Central memory CD8-positive, alpha-beta T cell (primary cell): ENCODE results near the gene AKT3.

Source experiments
- ATAC-seq: fragments of 150-1000 bp; cut with Tn5 transposase; replicated peaks from 2 replicates; pipeline ENCODE4 v1.10.0; 2022; ENCODE audit warnings: mild to moderate bottlenecking, moderate FRiP score, moderate number of reproducible peaks; ENCODE audit not compliant: poor library complexity, severe bottlenecking; ENCODE audit errors: extremely low read depth
- DNase-seq, 2 donors: peaks; one replicate each; pipeline ENCODE4 v3.0.0; 2021; ENCODE audit warnings: low spot score in 2 of 2
- H3K27ac Mint-ChIP-seq: one replicate; pipeline ENCODE4 v1.8.0; 2022; ENCODE audit warnings: low read depth, mild to moderate bottlenecking, moderate library complexity, mixed read lengths
- H3K27me3 Mint-ChIP-seq: one replicate; pipeline ENCODE4 v1.8.0; 2022; ENCODE audit warnings: mixed read lengths
- H3K36me3 Mint-ChIP-seq: one replicate; pipeline ENCODE4 v1.8.0; 2022; ENCODE audit warnings: mild to moderate bottlenecking, moderate library complexity, mixed read lengths; ENCODE audit not compliant: insufficient read depth
- H3K4me1 Mint-ChIP-seq: one replicate; pipeline ENCODE4 v1.8.0; 2022; ENCODE audit warnings: mixed read lengths
- H3K4me3 Mint-ChIP-seq: one replicate; pipeline ENCODE4 v1.8.0; 2022; ENCODE audit warnings: mild to moderate bottlenecking, moderate library complexity, mixed read lengths
- H3K9me3 Mint-ChIP-seq: one replicate; pipeline ENCODE4 v1.8.0; 2022; ENCODE audit warnings: mixed read lengths

Gene AKT3

GRCh38 chr1:243563732-243564131, 286.3 kb downstream of the AKT3 start:
- Mint-ChIP-seq H3K4me3 (no peak overlapping the region), H3K9me3 (peaks cover 8% of the 10 kb centered on the region), H3K27ac (no peak overlapping the region), H3K27me3 (no peaks in the 10 kb centered on the region), H3K36me3 (peaks cover 19% of the 10 kb centered on the region), H3K4me1 (peaks cover 8% of the 10 kb centered on the region)
- DNase-seq = no peak
- ATAC-seq = no peak

GRCh38 chr1:243562473-243562872, 287.6 kb downstream of the AKT3 start:
- peaks cover 17% of the 10 kb centered on the region for H3K36me3 Mint-ChIP-seq

DNA sequence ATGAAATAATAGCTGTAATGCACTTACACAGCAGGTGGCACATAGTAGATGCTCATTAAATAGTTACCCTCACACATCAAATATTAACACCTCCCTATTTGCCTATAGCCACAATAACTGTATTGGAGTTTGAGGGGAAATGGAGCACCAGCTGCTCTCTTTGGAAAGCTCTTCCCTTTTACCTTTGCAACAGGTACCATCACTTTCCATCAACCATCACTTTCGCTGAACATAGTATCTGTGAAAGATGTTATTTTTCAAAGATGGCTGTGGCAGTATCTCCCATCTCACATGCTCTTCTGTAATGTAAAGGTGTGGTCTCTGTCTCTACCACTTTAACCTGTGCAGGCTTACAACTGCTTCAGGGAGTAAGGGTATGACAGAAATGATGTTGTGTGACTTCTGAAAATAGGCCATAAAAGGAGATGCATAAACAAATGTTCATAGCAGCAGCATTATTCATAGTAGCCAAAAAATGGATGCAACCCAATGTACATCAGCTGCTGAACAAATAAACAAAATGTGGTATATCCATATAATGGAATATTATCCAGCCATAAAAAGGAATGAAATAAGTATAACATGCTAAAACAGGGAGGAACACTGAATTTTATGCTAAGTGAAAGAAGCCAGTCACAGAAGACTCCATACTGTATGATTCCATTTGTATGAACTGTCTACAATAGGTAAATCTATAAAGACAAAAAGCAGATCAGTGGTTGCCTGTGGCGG, 288.3 kb downstream of the AKT3 start:
- Mint-ChIP-seq H3K4me1 (peaks cover 8% of the 10 kb centered on the region), H3K4me3 (no peak overlapping the region), H3K36me3 (peaks cover 17% of the 10 kb centered on the region), H3K9me3 (peaks cover 8% of the 10 kb centered on the region), H3K27me3 (no peaks in the 10 kb centered on the region), H3K27ac (no peak overlapping the region)
- DNase-seq (no peak), ATAC-seq (no peak)

More at GRCh38 chr1:243562473-243562872, 287.6 kb downstream of the AKT3 start:
- no peak overlapping the region for H3K27ac Mint-ChIP-seq
- ATAC-seq (no peak), DNase-seq (no peak)
- peaks cover 8% of the 10 kb centered on the region for H3K4me1 Mint-ChIP-seq
- no peaks in the 10 kb centered on the region for H3K27me3 Mint-ChIP-seq
- H3K9me3 Mint-ChIP-seq = peaks cover 8% of the 10 kb centered on the region
- H3K4me3 Mint-ChIP-seq = no peak overlapping the region

DNA sequence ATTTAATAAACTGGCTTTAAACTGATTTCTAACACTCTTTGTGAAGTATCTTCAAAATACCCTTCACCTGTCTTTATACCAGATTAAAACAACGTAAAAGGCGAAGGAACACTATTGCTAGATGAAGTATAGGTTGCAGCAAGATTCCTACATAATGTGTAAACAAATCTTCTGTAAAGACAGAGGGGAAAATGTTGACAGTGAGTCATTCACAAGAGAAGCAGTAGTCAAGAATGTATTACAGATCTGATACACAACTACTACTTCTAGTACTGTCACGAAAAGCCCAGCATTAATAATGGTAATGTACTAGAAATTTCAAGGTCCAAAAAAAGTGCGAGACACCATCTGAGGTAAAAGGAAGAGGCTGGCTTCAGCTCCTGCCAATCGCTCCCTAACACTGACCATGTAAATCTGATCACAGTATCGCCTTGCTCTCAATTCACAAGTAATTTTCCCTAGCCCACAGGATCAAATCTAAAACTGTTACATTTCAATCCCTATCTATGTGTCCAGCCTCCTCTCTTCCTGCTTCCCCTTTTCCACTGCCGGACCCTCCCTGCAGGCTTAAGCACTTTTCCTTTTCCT, 290.4 kb downstream of the AKT3 start:
- peak overlapping the region; percentile 30 for H3K27ac Mint-ChIP-seq
- H3K4me1 Mint-ChIP-seq = peaks cover 8% of the 10 kb centered on the region

GRCh38 chr1:243558576-243558975, 291.5 kb downstream of the AKT3 start:
- no peak for DNase-seq
- peaks cover 8% of the 10 kb centered on the region for H3K4me1 Mint-ChIP-seq
- ATAC-seq = no peak
- peaks cover 15% of the 10 kb centered on the region for H3K36me3 Mint-ChIP-seq
- H3K4me3 Mint-ChIP-seq = no peak overlapping the region
- no peaks in the 10 kb centered on the region for H3K27me3 Mint-ChIP-seq
- peaks cover 8% of the 10 kb centered on the region for H3K9me3 Mint-ChIP-seq
- no peak overlapping the region for H3K27ac Mint-ChIP-seq

More for the DNA sequence above, 290.4 kb downstream of the AKT3 start:
- H3K9me3 Mint-ChIP-seq = peaks cover 8% of the 10 kb centered on the region
- H3K36me3 Mint-ChIP-seq = peaks cover 17% of the 10 kb centered on the region
- no peak for DNase-seq
- no peaks in the 10 kb centered on the region for H3K27me3 Mint-ChIP-seq
- no peak overlapping the region for H3K4me3 Mint-ChIP-seq
- no peak for ATAC-seq

DNA sequence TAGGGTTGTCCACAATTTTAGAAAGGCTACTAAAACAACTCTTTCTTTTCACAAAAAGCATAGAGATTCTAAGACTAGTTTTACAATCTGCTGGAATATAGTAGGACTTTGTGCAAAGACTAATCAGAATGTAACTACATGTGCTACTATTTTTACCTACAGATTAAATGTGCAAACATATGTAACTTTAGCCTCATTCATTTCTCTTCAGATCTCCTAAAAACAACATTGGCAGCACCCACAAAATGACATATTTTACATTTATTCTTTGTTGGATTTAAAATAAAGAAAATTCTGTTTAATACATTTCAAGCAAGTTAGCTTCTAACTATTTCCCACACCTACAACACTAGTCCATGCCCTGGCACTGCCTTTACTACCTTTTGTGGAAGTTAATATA, 292.2 kb downstream of the AKT3 start:
- Mint-ChIP-seq H3K4me3 (no peak overlapping the region), H3K27ac (no peak overlapping the region), H3K36me3 (peaks cover 14% of the 10 kb centered on the region), H3K9me3 (peaks cover 8% of the 10 kb centered on the region), H3K4me1 (peaks cover 8% of the 10 kb centered on the region), H3K27me3 (no peaks in the 10 kb centered on the region)
- no peak for ATAC-seq
- DNase-seq = no peak

GRCh38 chr1:243554686-243555085, 295.4 kb downstream of the AKT3 start:
- H3K4me1 Mint-ChIP-seq = no peaks in the 10 kb centered on the region
- ATAC-seq (no peak), DNase-seq (no peak)
- H3K9me3 Mint-ChIP-seq = no peaks in the 10 kb centered on the region
- no peak overlapping the region for H3K4me3 Mint-ChIP-seq
- no peaks in the 10 kb centered on the region for H3K27me3 Mint-ChIP-seq
- H3K36me3 Mint-ChIP-seq = peaks cover 8% of the 10 kb centered on the region
- H3K27ac Mint-ChIP-seq = no peak overlapping the region

- peaks cover 9% of the 10 kb centered on the region for H3K36me3 Mint-ChIP-seq
- no peak for DNase-seq
- no peaks in the 10 kb centered on the region for H3K27me3 Mint-ChIP-seq
Observed at GRCh38 chr1:243553090-243553489, 297.0 kb downstream of the AKT3 start.

DNA sequence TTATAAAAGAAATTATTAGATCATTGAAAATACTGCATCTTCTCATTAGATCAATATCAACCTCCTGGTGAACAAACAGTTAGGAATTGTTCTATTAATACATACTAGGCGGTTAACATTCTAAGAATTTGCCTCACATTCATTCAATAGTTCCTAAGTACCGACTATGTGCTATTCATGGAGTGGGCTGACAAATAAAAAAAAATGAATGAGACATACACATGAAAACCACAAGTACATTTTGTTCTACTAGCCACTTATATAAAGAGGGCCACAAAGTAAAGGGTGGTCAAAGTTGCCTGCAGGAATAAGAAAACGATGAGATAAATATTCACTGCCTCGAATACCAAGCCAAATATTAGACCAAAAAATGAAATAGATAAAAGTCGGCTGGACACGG, 299.8 kb downstream of the AKT3 start:
- peaks cover 11% of the 10 kb centered on the region for H3K36me3 Mint-ChIP-seq
- no peak overlapping the region for H3K4me3 Mint-ChIP-seq
- H3K27me3 Mint-ChIP-seq = no peaks in the 10 kb centered on the region
- H3K4me1 Mint-ChIP-seq = no peaks in the 10 kb centered on the region
- DNase-seq (no peak), ATAC-seq (no peak)
- no peak overlapping the region for H3K27ac Mint-ChIP-seq
- no peaks in the 10 kb centered on the region for H3K9me3 Mint-ChIP-seq

More at GRCh38 chr1:243553090-243553489, 297.0 kb downstream of the AKT3 start:
- Mint-ChIP-seq H3K9me3 (no peaks in the 10 kb centered on the region), H3K27ac (no peak overlapping the region), H3K4me3 (no peak overlapping the region), H3K4me1 (no peaks in the 10 kb centered on the region)
- no peak for ATAC-seq

DNA sequence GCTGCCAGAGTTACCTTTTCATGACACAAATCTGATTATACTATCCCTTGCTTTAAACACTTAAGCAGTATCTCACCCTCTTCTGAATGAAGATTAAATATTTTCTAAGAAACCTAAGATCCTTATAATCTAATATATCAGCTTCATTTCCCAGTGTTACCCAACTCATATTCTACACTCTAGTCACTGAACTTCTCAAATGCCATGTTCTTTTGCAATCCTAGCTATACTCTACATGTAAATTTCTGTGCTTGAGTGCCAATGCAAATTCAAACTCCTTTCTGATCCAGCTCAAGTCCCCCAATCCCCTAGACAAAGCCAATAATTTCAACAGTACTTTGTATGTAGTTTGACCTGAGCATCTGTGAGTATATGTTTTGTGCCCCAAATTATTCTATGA, 300.3 kb downstream of the AKT3 start:
- ATAC-seq (no peak), DNase-seq (no peak)

GRCh38 chr1:243549108-243549507, 300.9 kb downstream of the AKT3 start:
- Mint-ChIP-seq H3K27ac (no peak overlapping the region), H3K27me3 (no peaks in the 10 kb centered on the region), H3K36me3 (peaks cover 14% of the 10 kb centered on the region), H3K9me3 (no peaks in the 10 kb centered on the region), H3K4me1 (no peaks in the 10 kb centered on the region), H3K4me3 (no peak overlapping the region)
- no peak for DNase-seq
- no peak for ATAC-seq

More for the DNA sequence above, 300.3 kb downstream of the AKT3 start:
- no peak overlapping the region for H3K27ac Mint-ChIP-seq
- no peak overlapping the region for H3K4me3 Mint-ChIP-seq
- no peaks in the 10 kb centered on the region for H3K27me3 Mint-ChIP-seq
- H3K36me3 Mint-ChIP-seq = peaks cover 11% of the 10 kb centered on the region
- H3K9me3 Mint-ChIP-seq = no peaks in the 10 kb centered on the region
- H3K4me1 Mint-ChIP-seq = no peaks in the 10 kb centered on the region

DNA sequence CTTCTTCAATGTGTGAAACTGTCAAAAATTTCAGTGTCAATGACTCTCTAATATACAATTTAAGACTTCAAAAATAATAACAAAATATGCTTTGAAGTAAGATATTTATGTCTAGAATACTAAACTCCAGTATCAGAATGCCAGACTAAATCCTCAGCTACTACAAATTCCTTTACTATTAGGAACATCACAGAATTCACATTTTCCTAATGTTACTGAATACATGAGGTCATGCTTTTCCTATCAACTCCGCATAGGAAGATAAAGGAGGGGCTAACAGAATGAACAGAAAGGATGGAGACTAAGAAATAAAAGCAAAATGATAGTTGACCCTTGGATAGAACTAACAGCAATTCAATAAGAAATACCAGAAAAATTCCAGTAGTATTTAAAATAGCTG, 301.5 kb downstream of the AKT3 start:
- no peaks in the 10 kb centered on the region for H3K9me3 Mint-ChIP-seq
- H3K27ac Mint-ChIP-seq = no peak overlapping the region
- DNase-seq (no peak), ATAC-seq (no peak)
- H3K4me3 Mint-ChIP-seq = no peak overlapping the region
- no peaks in the 10 kb centered on the region for H3K27me3 Mint-ChIP-seq
- H3K4me1 Mint-ChIP-seq = no peaks in the 10 kb centered on the region
- peaks cover 17% of the 10 kb centered on the region for H3K36me3 Mint-ChIP-seq

DNA sequence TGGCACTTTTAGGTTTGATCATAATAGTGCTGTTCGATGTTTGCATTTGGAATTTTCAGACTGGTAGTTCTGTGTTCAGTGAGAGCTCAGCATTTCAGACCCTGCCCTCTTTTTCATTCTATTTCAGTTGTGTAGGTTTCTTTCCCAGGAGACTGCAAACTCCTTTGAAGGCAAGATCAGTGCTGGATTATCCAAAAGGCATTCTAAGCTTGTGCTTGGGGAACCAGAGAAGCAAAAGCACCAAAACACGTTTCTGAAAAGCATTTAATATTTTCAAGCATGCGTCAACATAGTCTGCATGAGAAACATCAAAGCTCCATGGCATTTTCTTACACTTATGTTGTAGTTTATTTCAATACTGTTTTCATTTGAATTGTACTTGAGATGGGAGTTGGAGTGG, 302.2 kb downstream of the AKT3 start:
- H3K27ac Mint-ChIP-seq = no peak overlapping the region
- H3K9me3 Mint-ChIP-seq = no peaks in the 10 kb centered on the region
- H3K4me1 Mint-ChIP-seq = peaks cover 3% of the 10 kb centered on the region
- ATAC-seq = no peak
- no peak for DNase-seq
- peaks cover 20% of the 10 kb centered on the region for H3K36me3 Mint-ChIP-seq
- no peak overlapping the region for H3K4me3 Mint-ChIP-seq
- no peaks in the 10 kb centered on the region for H3K27me3 Mint-ChIP-seq
